Activated naive CD4-positive, alpha-beta T cell treated with anti-CD3 and anti-CD28 coated beads, Interleukin-2, amount 50 U/mL, for 24 hours (primary cell): ENCODE results near the gene OR52L1.

Source experiments
- H3K27ac Mint-ChIP-seq: one replicate; pipeline ENCODE4 v1.8.0; 2021; ENCODE audit warnings: mild to moderate bottlenecking, mixed read lengths
- H3K27me3 Mint-ChIP-seq: one replicate; pipeline ENCODE4 v1.8.0; 2021; ENCODE audit warnings: mixed read lengths
- H3K36me3 Mint-ChIP-seq: one replicate; pipeline ENCODE4 v1.8.0; 2021; ENCODE audit warnings: mixed read lengths
- H3K4me1 Mint-ChIP-seq: one replicate; pipeline ENCODE4 v1.8.0; 2021; ENCODE audit warnings: mixed read lengths
- H3K4me3 Mint-ChIP-seq: one replicate; pipeline ENCODE4 v1.8.0; 2021; ENCODE audit warnings: mild to moderate bottlenecking, mixed read lengths
- H3K9me3 Mint-ChIP-seq: one replicate; pipeline ENCODE4 v1.8.0; 2021; ENCODE audit warnings: mixed read lengths

Gene OR52L1

DNA sequence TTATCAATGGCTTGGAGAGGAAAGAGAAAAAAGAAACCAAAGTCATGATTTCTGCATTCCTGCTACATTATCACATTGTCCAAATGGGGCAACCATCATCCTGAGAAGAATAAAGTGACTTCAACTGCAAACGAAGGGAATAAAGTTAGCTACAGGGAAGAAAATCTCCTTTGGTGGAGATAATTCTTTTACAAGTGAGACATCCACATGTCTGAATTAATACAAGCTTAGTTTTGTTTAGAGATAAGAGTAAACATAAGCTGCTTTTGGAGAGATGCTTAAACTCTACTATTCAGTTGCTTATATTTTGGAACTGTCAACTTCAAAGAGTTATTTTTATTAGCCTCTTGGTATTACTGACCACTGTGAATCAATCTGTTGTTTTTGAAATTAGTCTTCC is at the start of gene OR52L1:
OR52L1 (minus strand) TSS at position 101 of the 400 bp plus-strand sequence; CDS start at position 46, 55 bp downstream.
- H3K27ac Mint-ChIP-seq: no peak within 1 kb of the TSS
- no peaks in the 10 kb centered on the region for H3K36me3 Mint-ChIP-seq
- no peaks in the 10 kb centered on the region for H3K4me1 Mint-ChIP-seq
- no peak within 1 kb of the TSS for H3K4me3 Mint-ChIP-seq
- peaks cover 18% of the 10 kb centered on the region for H3K27me3 Mint-ChIP-seq
- H3K9me3 Mint-ChIP-seq: no peaks in the 10 kb centered on the region

DNA sequence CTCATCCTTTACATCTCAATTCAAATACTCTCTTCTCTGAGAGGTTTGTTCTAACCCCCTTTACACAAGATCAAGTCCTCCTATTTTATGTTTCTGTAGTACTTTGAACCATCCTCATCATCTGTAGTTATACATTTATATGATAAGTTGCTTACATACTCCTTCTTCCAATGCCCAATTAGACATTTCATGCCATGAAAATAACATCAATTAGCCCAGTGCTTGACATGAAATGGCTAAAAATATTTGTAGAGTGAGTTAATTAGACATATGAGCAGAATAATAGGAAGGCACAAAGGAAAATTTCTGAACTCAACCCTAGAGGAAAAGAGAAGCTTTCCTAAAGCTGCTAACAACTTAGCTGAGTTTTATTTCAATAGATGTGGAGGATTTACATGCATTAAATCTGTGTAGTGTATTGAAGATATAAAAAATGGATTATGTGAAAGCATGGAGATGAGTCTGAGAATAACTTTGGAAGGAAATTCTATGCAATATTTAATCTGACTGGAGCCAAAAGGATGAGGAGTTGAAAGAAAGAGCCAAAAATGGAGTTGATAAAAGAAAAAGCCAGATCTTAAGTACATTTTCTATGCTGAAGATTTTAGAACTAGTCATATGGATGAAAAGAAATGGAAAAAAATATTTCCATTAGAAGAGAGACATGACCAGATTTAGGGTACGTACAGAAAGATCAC is 44.1 kb upstream of the OR52L1 start, which contains the start of gene OR56A1:
OR56A1 (minus strand) TSS at position 51 of the 698 bp plus-strand sequence. CDS start 3,066 bp downstream, outside the sequence.
- Mint-ChIP-seq H3K4me3 (no peak within 1 kb of the TSS), H3K36me3 (no peaks in the 10 kb centered on the region), H3K27ac (no peak within 1 kb of the TSS), H3K27me3 (peaks cover 8% of the 10 kb centered on the region), H3K4me1 (no peaks in the 10 kb centered on the region), H3K9me3 (no peaks in the 10 kb centered on the region)

DNA sequence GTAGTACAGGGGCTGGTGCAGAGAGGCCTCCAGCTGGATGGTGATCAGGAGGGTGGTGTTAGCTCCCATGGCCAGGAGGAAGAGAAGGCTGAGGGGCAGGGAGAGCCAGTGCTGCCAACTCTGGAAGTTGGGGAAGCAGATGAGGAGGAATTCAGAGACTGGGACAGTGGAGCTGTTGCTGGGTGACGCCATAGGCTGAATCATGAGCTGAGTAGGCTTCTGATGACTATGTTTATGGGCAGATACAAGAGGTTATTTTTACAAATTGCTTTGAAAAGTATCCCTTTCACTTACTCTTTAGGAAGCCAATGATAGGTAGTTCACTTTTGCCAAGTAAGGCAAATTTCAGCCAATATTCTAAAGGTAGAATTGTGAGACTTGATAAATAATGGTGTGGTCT is 40.7 kb upstream of the OR52L1 start:
- Mint-ChIP-seq H3K36me3 (no peaks in the 10 kb centered on the region), H3K4me3 (no peak overlapping the region), H3K4me1 (no peaks in the 10 kb centered on the region), H3K27ac (no peak overlapping the region), H3K27me3 (peaks cover 6% of the 10 kb centered on the region), H3K9me3 (no peaks in the 10 kb centered on the region)

DNA sequence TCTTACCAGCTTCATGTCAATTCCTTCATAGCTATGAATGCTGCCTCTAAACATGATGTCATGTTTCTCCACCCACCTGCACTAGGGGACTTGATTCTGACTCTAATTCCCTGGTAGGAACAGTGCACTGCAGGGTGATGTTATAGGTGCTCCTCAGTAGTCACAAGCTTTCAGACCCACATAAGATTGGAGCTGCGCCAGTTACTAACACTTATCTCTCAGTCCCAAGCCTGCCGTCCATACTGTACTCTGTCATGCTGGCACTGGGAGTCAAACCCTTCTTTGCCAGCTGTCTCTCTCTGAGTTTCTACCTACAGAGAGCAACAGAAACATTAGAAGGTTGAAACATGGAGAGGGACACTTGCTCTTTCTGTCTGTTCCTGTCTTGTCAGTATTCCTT is 38.3 kb upstream of the OR52L1 start:
- Mint-ChIP-seq H3K4me3 (no peak overlapping the region), H3K27ac (no peak overlapping the region), H3K9me3 (no peaks in the 10 kb centered on the region), H3K36me3 (no peaks in the 10 kb centered on the region), H3K27me3 (peaks cover 8% of the 10 kb centered on the region), H3K4me1 (no peaks in the 10 kb centered on the region)

DNA sequence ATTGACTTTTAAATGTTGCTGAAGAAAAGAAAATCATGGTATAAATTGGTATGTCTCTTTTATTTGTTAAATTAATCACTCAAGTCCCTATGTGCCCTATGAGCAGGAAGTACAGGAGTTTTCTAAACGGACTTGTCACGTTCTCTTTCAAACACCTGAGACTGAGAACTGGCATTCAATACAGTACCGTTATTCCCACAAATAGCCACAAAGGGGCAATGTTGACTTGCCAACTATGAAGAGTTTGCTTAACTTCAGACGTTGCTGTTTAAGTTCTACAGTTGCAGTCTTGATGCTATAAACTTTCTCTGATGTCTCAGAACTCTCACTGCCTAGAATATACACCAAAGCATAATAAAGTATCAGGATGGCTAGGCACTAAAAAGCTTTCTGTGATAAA is 36.2 kb upstream of the OR52L1 start:
- Mint-ChIP-seq H3K4me1 (no peaks in the 10 kb centered on the region), H3K27ac (no peak overlapping the region), H3K9me3 (no peaks in the 10 kb centered on the region), H3K27me3 (peaks cover 10% of the 10 kb centered on the region), H3K36me3 (no peaks in the 10 kb centered on the region), H3K4me3 (no peak overlapping the region)

DNA sequence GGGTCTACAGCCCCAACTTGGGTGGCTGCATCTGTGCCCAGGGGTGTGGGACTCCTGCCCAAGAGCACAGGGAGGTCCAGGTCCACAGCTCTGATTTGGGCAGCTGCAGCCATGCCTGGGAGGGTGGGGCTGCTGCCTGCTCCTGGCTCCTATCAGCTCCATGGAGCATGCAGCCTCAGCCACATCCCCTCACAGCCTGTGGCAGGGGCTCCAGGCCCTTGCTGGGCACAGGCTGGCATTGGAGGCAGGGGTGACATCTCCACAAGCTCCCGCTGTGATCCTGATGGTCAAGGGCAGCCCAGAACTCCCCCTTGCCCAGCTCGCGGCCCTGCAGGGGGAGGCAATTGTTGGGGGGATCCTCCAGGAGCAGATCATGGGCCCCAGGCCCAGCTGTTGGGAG is 26.3 kb upstream of the OR52L1 start:
- Mint-ChIP-seq H3K27ac (no peak overlapping the region), H3K9me3 (peaks cover 9% of the 10 kb centered on the region), H3K4me3 (no peak overlapping the region), H3K27me3 (peaks cover 22% of the 10 kb centered on the region), H3K4me1 (no peaks in the 10 kb centered on the region), H3K36me3 (no peaks in the 10 kb centered on the region)

DNA sequence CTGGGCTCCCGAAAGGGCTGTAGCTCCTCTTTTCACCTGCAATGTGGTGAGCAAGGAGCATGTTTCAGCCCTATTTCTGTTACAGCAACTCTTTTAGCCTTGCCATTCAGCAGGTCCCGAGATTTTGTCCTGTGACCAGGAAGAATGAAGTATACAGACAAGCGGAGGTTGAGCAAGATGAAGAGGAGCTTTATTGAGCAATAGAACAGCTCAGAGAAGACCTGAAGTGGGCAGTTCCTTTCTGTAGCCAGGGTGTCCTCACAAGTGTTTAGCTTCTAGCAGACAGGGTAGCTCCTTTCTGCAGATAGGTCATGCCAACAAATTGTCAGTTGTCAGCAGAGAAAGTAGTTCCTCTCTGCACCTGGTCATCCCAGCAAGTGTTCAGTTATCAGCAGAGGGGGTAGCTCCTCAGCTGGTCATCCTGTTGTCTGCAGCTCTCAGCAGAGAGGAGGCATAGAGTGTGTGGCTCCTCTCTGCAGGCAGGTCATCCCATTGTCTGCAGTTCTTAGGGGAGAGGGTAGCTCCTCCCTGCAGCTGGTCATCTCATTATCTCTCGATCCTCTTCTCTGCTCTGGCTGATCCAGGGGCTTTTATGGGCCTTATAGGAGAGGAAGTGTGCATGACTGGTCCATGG is 25.4 kb upstream of the OR52L1 start:
- Mint-ChIP-seq H3K4me1 (no peaks in the 10 kb centered on the region), H3K36me3 (no peaks in the 10 kb centered on the region), H3K9me3 (peaks cover 3% of the 10 kb centered on the region), H3K4me3 (no peak overlapping the region), H3K27me3 (peaks cover 21% of the 10 kb centered on the region), H3K27ac (no peak overlapping the region)

DNA sequence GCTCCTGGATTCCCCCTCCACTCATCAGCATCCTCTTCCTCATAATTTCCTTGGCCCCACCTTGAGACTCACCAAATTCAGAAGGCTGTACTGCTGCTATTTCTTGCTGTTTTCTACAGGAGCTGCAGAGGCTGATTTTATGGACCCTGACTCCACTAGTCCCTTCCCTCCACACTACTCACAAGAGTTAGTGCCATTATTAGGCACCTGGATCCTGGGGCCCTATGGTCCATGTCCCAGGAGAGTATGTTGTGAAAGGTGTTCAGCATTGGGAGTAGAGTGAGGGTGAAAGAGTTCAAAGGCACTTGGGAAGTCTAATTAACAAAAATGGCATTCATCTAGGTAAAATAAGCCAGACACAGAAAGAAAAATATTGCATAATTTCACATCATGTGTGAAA is 20.1 kb upstream of the OR52L1 start, which contains the start of gene OR56A4:
OR56A4 (minus strand) TSS at position 101 of the 400 bp plus-strand sequence. CDS start 3,954 bp downstream, outside the sequence.
- H3K27ac Mint-ChIP-seq: peak within 1 kb of the TSS; percentile 10
- no peaks in the 10 kb centered on the region for H3K4me1 Mint-ChIP-seq
- H3K9me3 Mint-ChIP-seq: no peaks in the 10 kb centered on the region
- H3K4me3 Mint-ChIP-seq: no peak within 1 kb of the TSS
- no peaks in the 10 kb centered on the region for H3K36me3 Mint-ChIP-seq
- H3K27me3 Mint-ChIP-seq: peaks cover 17% of the 10 kb centered on the region

DNA sequence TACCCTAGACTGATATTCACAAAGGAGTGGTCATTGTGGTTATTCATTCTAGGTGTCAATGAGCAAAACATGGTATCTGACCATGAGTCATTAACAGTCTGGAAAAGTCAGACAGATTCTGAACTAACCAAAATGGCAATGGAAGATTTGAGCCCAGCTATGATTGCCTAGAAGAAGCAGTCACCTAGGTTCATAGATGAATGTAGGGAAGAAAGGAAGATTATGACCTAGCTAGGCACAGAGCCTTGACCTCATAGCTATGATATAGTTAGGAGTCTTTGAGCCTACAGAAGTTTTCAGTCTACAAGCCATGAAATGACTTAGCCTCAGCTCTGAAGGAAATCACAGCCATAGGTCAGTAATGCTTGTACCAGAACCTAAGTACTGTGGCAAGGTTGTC is 19.6 kb upstream of the OR52L1 start:
- H3K27ac Mint-ChIP-seq: no peak overlapping the region
- H3K36me3 Mint-ChIP-seq: no peaks in the 10 kb centered on the region
- H3K4me3 Mint-ChIP-seq: no peak overlapping the region
- H3K27me3 Mint-ChIP-seq: peaks cover 15% of the 10 kb centered on the region
- H3K9me3 Mint-ChIP-seq: no peaks in the 10 kb centered on the region
- H3K4me1 Mint-ChIP-seq: no peaks in the 10 kb centered on the region

DNA sequence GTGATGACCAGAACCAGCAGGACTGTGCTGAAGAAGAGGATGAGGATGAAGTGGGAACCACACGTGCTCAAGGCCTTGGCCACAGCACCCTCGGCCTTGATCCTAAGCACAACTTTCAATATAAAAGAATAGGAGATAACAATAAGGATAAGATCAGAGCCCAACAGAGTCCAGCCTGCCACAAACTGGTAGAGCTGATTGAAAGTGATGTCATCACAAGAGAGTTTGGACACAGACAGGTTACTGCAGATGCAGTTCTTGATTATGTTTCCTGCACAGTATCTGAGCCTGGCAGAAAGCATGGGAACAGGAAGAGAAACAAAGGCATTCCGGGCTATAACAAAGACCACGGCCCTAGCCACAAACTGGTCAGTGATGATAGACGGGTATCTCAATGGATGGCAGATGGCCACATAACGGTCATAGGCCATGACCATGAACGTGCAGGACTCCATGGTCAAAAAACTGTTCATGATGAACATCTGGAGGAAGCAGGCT is 15.5 kb upstream of the OR52L1 start:
- no peak overlapping the region for H3K4me3 Mint-ChIP-seq
- no peaks in the 10 kb centered on the region for H3K9me3 Mint-ChIP-seq
- H3K4me1 Mint-ChIP-seq: no peaks in the 10 kb centered on the region
- H3K27ac Mint-ChIP-seq: no peak overlapping the region
- H3K27me3 Mint-ChIP-seq: peaks cover 11% of the 10 kb centered on the region
- H3K36me3 Mint-ChIP-seq: no peaks in the 10 kb centered on the region

DNA sequence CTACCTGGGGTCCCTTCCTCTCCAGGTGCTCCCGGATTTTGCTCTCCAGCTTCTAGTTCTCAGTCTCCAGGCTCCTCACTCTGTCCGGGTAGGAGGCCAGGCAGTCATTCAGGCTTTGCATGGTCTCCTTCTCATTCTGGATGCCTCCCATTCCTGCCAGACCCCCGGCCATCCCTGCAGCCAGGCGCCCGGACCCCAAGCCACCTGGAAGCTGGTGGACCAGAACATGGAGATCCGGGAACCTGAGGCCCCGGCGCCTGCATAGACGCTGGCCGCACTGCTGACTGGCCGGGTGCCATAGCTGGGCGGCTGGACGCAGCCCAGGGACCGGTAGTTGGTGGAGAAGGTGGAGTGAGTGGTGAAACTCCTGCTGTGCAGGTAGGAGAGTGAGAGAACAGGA is 8.0 kb upstream of the OR52L1 start:
- Mint-ChIP-seq H3K4me1 (no peaks in the 10 kb centered on the region), H3K27ac (no peak overlapping the region), H3K27me3 (peaks cover 10% of the 10 kb centered on the region), H3K4me3 (no peak overlapping the region), H3K36me3 (no peaks in the 10 kb centered on the region), H3K9me3 (no peaks in the 10 kb centered on the region)

DNA sequence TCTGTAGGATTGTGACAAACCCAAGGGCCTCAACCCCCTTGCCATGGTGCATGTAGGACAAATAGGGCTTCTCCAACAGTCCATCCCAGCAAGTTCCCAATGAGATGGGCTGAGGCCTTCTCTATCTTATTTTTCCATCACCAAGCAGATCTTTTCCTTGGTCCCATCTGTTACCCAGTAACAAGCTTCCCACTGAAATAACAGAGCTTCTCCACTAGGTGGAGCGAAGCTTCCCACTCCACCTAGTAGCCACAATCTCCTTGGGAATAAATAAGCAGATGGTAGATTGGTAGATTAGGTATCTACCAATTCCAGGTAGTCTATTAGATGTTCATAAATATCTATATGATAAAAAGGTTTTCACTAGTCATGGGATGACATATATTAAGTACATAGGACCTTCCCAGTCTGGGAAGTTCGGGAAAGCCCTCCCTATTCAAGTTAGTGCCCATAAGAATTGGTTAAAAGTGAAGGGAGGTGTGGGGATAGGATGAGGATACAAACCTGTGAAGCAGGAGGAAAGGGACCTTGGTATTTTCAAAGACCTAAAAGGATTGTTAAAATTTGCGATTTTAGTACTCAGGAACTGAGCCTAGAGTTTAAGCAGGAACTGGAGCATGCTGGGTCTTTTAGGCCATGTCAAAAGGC is 5.9 kb upstream of the OR52L1 start:
- Mint-ChIP-seq H3K9me3 (no peaks in the 10 kb centered on the region), H3K27me3 (peaks cover 10% of the 10 kb centered on the region), H3K27ac (no peak overlapping the region), H3K4me3 (no peak overlapping the region), H3K4me1 (no peaks in the 10 kb centered on the region), H3K36me3 (no peaks in the 10 kb centered on the region)

DNA sequence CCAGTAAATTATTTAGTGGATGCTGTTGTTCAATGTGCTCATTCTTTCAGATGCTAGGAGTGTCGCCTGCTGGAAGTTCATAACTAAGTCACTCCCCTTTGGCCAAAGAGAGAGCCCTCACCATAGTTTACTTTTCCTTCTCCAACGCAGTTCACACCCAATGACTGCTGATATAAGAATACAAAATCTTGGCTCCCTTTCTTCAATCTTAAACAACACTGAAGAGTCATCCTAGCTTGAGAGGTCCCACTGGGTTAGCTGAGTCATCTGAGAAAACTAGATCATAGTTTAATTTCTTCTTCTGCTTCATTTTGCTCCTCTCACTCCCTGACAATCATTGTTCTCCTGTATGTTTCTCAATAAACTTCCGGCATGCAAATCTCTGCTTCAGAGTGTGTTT is 5.4 kb upstream of the OR52L1 start:
- H3K27me3 Mint-ChIP-seq: peaks cover 10% of the 10 kb centered on the region
- H3K4me3 Mint-ChIP-seq: no peak overlapping the region
- H3K27ac Mint-ChIP-seq: no peak overlapping the region
- H3K36me3 Mint-ChIP-seq: no peaks in the 10 kb centered on the region
- H3K4me1 Mint-ChIP-seq: no peaks in the 10 kb centered on the region
- no peaks in the 10 kb centered on the region for H3K9me3 Mint-ChIP-seq

DNA sequence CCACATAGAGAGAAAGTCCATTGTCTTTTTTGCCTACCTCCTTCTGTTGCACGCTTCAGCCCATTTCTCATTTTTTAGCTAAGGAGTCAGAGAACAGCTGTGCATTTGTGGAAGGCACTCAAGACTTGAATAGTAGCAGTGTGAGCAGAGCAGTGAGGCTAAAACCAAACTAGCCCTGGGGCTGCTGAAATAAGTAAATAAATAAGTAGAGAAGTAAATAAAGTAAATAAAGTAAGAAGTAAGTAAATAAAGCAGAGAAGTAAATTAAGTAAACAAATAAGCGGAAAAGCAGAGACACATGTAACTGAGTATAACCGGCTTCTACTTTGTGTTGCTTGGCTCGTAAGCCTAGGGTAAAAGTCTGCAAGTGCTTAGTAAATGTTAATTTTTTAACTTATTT is 2.4 kb upstream of the OR52L1 start:
- Mint-ChIP-seq H3K4me3 (no peak overlapping the region), H3K9me3 (no peaks in the 10 kb centered on the region), H3K36me3 (no peaks in the 10 kb centered on the region), H3K4me1 (no peaks in the 10 kb centered on the region), H3K27me3 (peaks cover 13% of the 10 kb centered on the region), H3K27ac (no peak overlapping the region)

DNA sequence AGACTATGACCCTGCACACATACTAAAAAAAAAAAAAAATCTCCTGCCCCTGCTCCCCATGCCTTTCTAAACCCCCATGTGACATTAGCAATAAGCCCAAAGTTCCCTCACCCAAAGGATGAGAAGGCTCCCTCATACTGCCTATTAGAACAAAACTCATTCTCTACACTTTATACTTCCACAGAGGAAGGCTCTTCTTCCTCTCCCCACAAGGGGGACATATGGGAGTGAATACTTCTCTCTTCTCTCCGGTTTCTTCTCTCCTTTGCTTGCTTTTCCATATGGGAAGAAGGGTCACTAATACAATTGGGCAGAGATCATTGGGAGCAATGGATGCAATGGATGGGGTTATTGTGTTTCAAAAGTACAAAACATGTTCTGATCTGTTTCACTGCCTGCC is 3.3 kb downstream of the OR52L1 start:
- peaks cover 14% of the 10 kb centered on the region for H3K27me3 Mint-ChIP-seq
- H3K27ac Mint-ChIP-seq: no peak overlapping the region
- H3K4me1 Mint-ChIP-seq: no peaks in the 10 kb centered on the region
- H3K36me3 Mint-ChIP-seq: no peaks in the 10 kb centered on the region
- H3K9me3 Mint-ChIP-seq: peaks cover 13% of the 10 kb centered on the region
- no peak overlapping the region for H3K4me3 Mint-ChIP-seq

DNA sequence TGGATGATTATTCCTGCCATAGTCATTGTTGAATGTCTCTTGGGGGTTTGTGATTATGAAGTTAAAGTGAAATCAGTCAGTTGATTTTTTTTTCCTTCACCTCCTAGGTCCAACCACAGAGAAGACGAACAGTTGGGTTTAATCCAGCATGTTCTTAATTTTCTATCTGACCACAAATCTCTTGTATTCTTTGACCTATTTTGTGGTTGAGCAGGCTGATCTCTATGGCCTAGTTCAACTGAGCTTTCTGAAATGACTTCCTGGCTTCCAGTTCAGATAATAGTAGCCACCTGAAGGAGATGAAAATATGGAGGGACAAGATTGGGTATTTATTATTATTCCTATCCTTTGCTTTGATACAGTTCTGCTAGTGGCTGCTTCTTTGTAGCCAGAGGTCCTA is 13.3 kb downstream of the OR52L1 start:
- Mint-ChIP-seq H3K4me3 (no peak overlapping the region), H3K27ac (no peak overlapping the region), H3K4me1 (no peaks in the 10 kb centered on the region), H3K9me3 (peaks cover 11% of the 10 kb centered on the region), H3K36me3 (no peaks in the 10 kb centered on the region), H3K27me3 (peaks cover 5% of the 10 kb centered on the region)
